ENCODE measurements around the gene PIKFYVE. TPM values are rescaled to one million over a fixed set of nuclear protein-coding genes. Genes with fewer than 3 reads are reported as not detected.

PIKFYVE gene
- total and polyA plus RNA-seq, 5 donors, result 5.0 to 20.4 (median 19.5) TPM

GRCh38 chr2:208304695-208305094 lies 38.6 kb downstream of the PIKFYVE start:
- Histone ChIP-seq H3K27me3 (ENCODE audit: control insufficient read depth, insufficient read depth) (no peaks in the 10 kb centered on the region), H3K4me1 (ENCODE audit: control insufficient read depth, insufficient read depth, low read length) (no peaks in the 10 kb centered on the region), H3K9me3 (ENCODE audit: control insufficient read depth, low read length) (no peaks in the 10 kb centered on the region), H3K27ac (ENCODE audit: low read length) (no peak overlapping the region), H3K4me3 (ENCODE audit: low read length) (no peak overlapping the region)
- no peak for DNase-seq
- no peak for ATAC-seq
- WGBS, result 93% methylated on average over 4 of the region's 4 CpGs
- intact Hi-C loops (cut with DNase I), result no loop called here

DNA sequence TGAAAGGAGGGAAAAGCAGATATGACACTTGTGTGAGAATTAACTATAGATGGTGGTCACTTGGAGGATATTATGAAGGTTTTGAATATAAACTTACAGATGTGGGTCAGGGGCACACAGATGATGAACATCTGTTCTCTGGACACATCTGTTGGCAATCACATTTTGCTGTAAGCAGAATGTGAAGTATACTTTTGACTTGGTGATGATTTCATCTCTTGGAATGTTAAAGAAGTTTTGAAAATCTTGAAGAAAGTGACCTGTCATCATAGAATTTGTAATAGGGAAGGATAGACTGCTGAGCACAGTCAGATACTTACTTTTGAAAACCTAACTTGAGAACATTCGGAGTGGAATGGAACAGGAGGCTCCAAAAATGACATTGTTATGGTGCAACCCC lies 40.2 kb downstream of the PIKFYVE start:
- H3K4me1 ChIP-seq (ENCODE audit: control insufficient read depth, insufficient read depth, low read length), result no peaks in the 10 kb centered on the region
- no peak overlapping the region for H3K4me3 ChIP-seq (ENCODE audit: low read length)
- ATAC-seq, result no peak
- no peak overlapping the region for H3K27ac ChIP-seq (ENCODE audit: low read length)
- intact Hi-C loops (cut with DNase I), result no loop called here
- no peaks in the 10 kb centered on the region for H3K9me3 ChIP-seq (ENCODE audit: control insufficient read depth, low read length)
- no peaks in the 10 kb centered on the region for H3K27me3 ChIP-seq (ENCODE audit: control insufficient read depth, insufficient read depth)
- no peak for DNase-seq
- WGBS, result 95% methylated on average over 1 of the region's 1 CpG

DNA sequence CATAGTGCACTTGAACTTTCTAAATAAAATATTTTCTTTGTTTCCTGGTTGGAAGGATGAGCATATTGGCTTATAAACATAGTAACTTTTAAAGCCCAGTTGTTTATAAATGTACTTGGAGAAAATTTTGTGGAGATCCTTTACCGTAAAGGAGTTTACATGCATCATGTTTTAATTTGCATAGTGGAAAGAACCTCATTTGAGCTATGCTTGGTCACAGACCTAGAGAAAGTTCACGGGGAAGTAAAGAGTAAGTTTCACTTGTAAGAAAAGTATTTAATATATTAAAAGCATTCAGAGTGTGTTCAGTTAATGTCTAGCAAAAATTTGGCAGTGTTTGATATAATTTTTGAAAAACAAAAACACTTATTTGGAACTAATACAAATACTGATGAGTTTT lies 45.3 kb downstream of the PIKFYVE start:
- 83% methylated on average over 2 of the region's 2 CpGs for WGBS
- no peaks in the 10 kb centered on the region for H3K27me3 ChIP-seq (ENCODE audit: control insufficient read depth, insufficient read depth)
- H3K27ac ChIP-seq (ENCODE audit: low read length), result no peak overlapping the region
- no peaks in the 10 kb centered on the region for H3K9me3 ChIP-seq (ENCODE audit: control insufficient read depth, low read length)
- no peak overlapping the region for H3K4me3 ChIP-seq (ENCODE audit: low read length)
- DNase-seq (no peak), ATAC-seq (no peak)
- intact Hi-C loops (cut with DNase I), result no loop called here
- H3K4me1 ChIP-seq (ENCODE audit: control insufficient read depth, insufficient read depth, low read length), result peaks cover 1% of the 10 kb centered on the region

DNA sequence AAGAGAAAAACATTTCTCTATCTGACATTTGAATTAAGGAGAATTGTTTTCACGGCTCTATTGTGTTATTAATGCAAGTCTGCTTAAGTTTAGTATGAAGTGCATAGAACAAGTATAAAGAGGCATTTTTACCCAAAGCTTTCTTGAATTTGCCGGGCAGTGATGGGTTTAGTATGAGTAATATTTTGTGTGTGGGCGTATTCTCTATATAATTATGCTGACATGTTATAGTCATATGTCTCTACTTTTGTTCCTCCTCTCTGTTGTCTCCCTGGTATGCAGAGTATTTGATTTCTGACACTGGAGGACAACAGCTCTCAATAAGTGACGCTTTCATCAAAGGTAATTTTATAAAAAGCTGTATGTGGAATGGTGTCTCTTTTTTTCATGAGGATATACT lies 45.9 kb downstream of the PIKFYVE start:
- ATAC-seq (no peak), DNase-seq (no peak)
- peaks cover 1% of the 10 kb centered on the region for H3K4me1 ChIP-seq (ENCODE audit: control insufficient read depth, insufficient read depth, low read length)
- no peaks in the 10 kb centered on the region for H3K9me3 ChIP-seq (ENCODE audit: control insufficient read depth, low read length)
- WGBS, result 76% methylated on average over 4 of the region's 4 CpGs
- H3K4me3 ChIP-seq (ENCODE audit: low read length), result no peak overlapping the region
- intact Hi-C loops (cut with DNase I), result no loop called here
- no peaks in the 10 kb centered on the region for H3K27me3 ChIP-seq (ENCODE audit: control insufficient read depth, insufficient read depth)
- H3K27ac ChIP-seq (ENCODE audit: low read length), result no peak overlapping the region

- Histone ChIP-seq H3K9me3 (ENCODE audit: control insufficient read depth, low read length) (no peaks in the 10 kb centered on the region), H3K27ac (ENCODE audit: low read length) (no peak overlapping the region), H3K4me3 (ENCODE audit: low read length) (no peak overlapping the region), H3K27me3 (ENCODE audit: control insufficient read depth, insufficient read depth) (no peaks in the 10 kb centered on the region), H3K4me1 (ENCODE audit: control insufficient read depth, insufficient read depth, low read length) (peaks cover 5% of the 10 kb centered on the region)
- DNase-seq (no peak), ATAC-seq (peak; percentile 36 to 79)
- WGBS, result 68% methylated on average over 8 of the region's 8 CpGs
- intact Hi-C loops (cut with DNase I), result no loop called here
Observed at GRCh38 chr2:208315081-208315788, 49.2 kb downstream of the PIKFYVE start.

DNA sequence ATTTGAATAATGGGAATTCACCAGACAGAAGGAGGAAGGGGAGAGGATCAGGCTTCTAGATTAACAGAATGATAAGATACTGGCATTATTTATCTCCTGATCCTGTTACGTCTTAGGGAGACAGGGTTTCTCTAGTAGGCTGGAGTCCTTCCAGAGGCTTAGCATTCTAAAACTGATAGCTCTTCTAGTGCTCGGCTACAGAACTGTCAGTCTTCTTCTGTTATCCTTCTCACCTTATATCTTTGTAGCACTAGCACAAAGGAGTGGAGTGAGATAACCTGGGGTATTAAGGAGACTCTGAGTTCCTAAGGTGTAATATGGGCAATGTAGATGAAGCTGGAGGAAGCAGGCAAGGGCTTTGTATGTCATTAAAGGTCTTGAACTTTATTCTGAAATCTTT lies 52.1 kb downstream of the PIKFYVE start:
- Histone ChIP-seq H3K27ac (ENCODE audit: low read length) (no peak overlapping the region), H3K27me3 (ENCODE audit: control insufficient read depth, insufficient read depth) (no peaks in the 10 kb centered on the region), H3K4me3 (ENCODE audit: low read length) (no peak overlapping the region), H3K9me3 (ENCODE audit: control insufficient read depth, low read length) (no peaks in the 10 kb centered on the region), H3K4me1 (ENCODE audit: control insufficient read depth, insufficient read depth, low read length) (peaks cover 5% of the 10 kb centered on the region)
- DNase-seq (no peak), ATAC-seq (peak in 1 of 2 donors; percentile 29)
- intact Hi-C loops (cut with DNase I), result no loop called here
- WGBS, result 59% methylated on average over 2 of the region's 2 CpGs

- intact Hi-C loops (cut with DNase I), result no loop called here
- no peak overlapping the region for H3K27ac ChIP-seq (ENCODE audit: low read length)
- H3K4me1 ChIP-seq (ENCODE audit: control insufficient read depth, insufficient read depth, low read length), result peaks cover 5% of the 10 kb centered on the region
- WGBS, result 73% methylated on average over 2 of the region's 2 CpGs
- ATAC-seq (no peak), DNase-seq (no peak)
- no peak overlapping the region for H3K4me3 ChIP-seq (ENCODE audit: low read length)
- no peaks in the 10 kb centered on the region for H3K27me3 ChIP-seq (ENCODE audit: control insufficient read depth, insufficient read depth)
- no peaks in the 10 kb centered on the region for H3K9me3 ChIP-seq (ENCODE audit: control insufficient read depth, low read length)
Observed at GRCh38 chr2:208319391-208319790, 53.3 kb downstream of the PIKFYVE start.

DNA sequence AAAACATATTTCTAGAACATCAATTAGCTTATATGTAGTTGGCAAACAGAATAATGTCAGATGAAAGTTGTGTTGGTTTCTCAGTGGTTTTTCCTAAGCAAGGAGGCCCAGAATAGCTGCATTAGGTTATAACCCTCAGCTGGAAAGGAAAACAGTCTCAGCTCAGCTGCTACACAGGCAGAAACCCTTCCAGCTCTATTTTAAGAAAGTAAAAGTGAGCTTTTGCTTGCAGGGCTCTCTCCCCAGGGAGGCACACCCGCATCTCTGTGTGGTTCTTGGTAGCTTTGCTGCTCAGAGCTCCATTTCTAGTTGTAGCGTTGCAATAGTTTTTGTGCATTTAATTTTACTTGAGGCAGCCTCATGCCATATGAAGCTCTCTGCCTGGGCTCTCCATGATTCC lies 54.6 kb downstream of the PIKFYVE start:
- no peak overlapping the region for H3K4me3 ChIP-seq (ENCODE audit: low read length)
- peaks cover 3% of the 10 kb centered on the region for H3K4me1 ChIP-seq (ENCODE audit: control insufficient read depth, insufficient read depth, low read length)
- DNase-seq, result peak; percentile 49 to 79 (median 79)
- H3K27ac ChIP-seq (ENCODE audit: low read length), result peak overlapping the region; percentile 1
- no peaks in the 10 kb centered on the region for H3K27me3 ChIP-seq (ENCODE audit: control insufficient read depth, insufficient read depth)
- 28% methylated on average over 2 of the region's 2 CpGs for WGBS
- intact Hi-C loops (cut with DNase I), result no loop called here
- H3K9me3 ChIP-seq (ENCODE audit: control insufficient read depth, low read length), result no peaks in the 10 kb centered on the region
- peak; percentile 94 to 97 for ATAC-seq

GRCh38 chr2:208326016-208326415 lies 60.0 kb downstream of the PIKFYVE start:
- H3K4me1 ChIP-seq (ENCODE audit: control insufficient read depth, insufficient read depth, low read length), result no peaks in the 10 kb centered on the region
- DNase-seq (no peak), ATAC-seq (no peak)
- H3K27me3 ChIP-seq (ENCODE audit: control insufficient read depth, insufficient read depth), result no peaks in the 10 kb centered on the region
- no peak overlapping the region for H3K4me3 ChIP-seq (ENCODE audit: low read length)
- H3K9me3 ChIP-seq (ENCODE audit: control insufficient read depth, low read length), result no peaks in the 10 kb centered on the region
- no peak overlapping the region for H3K27ac ChIP-seq (ENCODE audit: low read length)
- intact Hi-C loops (cut with DNase I), result no loop called here
- 83% methylated on average over 4 of the region's 4 CpGs for WGBS

GRCh38 chr2:208329485-208329884 lies 63.4 kb downstream of the PIKFYVE start:
- DNase-seq, result no peak
- H3K27ac ChIP-seq (ENCODE audit: low read length), result no peak overlapping the region
- H3K4me1 ChIP-seq (ENCODE audit: control insufficient read depth, insufficient read depth, low read length), result no peaks in the 10 kb centered on the region
- no peak overlapping the region for H3K4me3 ChIP-seq (ENCODE audit: low read length)
- intact Hi-C loops (cut with DNase I), result no loop called here
- no peaks in the 10 kb centered on the region for H3K27me3 ChIP-seq (ENCODE audit: control insufficient read depth, insufficient read depth)
- no peak for ATAC-seq
- no peaks in the 10 kb centered on the region for H3K9me3 ChIP-seq (ENCODE audit: control insufficient read depth, low read length)

GRCh38 chr2:208334230-208334629 lies 68.2 kb downstream of the PIKFYVE start:
- Histone ChIP-seq H3K27ac (ENCODE audit: low read length) (no peak overlapping the region), H3K27me3 (ENCODE audit: control insufficient read depth, insufficient read depth) (no peaks in the 10 kb centered on the region), H3K4me1 (ENCODE audit: control insufficient read depth, insufficient read depth, low read length) (no peaks in the 10 kb centered on the region), H3K9me3 (ENCODE audit: control insufficient read depth, low read length) (no peaks in the 10 kb centered on the region), H3K4me3 (ENCODE audit: low read length) (no peak overlapping the region)
- ATAC-seq (no peak), DNase-seq (no peak)
- intact Hi-C loops (cut with DNase I), result loop anchor here in 1 of 4 donors (10.0 kb wide), 1 partner anchor 49 kb away; no protein-coding TSS in a partner anchor

GRCh38 chr2:208346756-208347155 lies 80.7 kb downstream of the PIKFYVE start:
- H3K27me3 ChIP-seq (ENCODE audit: control insufficient read depth, insufficient read depth), result no peaks in the 10 kb centered on the region
- no peak for ATAC-seq
- H3K9me3 ChIP-seq (ENCODE audit: control insufficient read depth, low read length), result no peaks in the 10 kb centered on the region
- DNase-seq, result no peak
- H3K27ac ChIP-seq (ENCODE audit: low read length), result no peak overlapping the region
- no peaks in the 10 kb centered on the region for H3K4me1 ChIP-seq (ENCODE audit: control insufficient read depth, insufficient read depth, low read length)
- 91% methylated on average over 4 of the region's 4 CpGs for WGBS
- no peak overlapping the region for H3K4me3 ChIP-seq (ENCODE audit: low read length)
- intact Hi-C loops (cut with DNase I), result no loop called here
